Neural cell (in vitro differentiated cells): Measurements from ENCODE around the gene C22orf15. TPM values are rescaled to one million over a fixed set of nuclear protein-coding genes. Genes with fewer than 3 reads are reported as not detected.

Experiments used
- H2AFZ ChIP-seq: fragments of 200-600, 300-800 bp; sonication (generic), shearing (Covaris generic); 2 replicates; pipeline ENCODE4 v1.6.0; 2014; ENCODE audit warnings: low read depth, mild to moderate bottlenecking, antibody characterized with exemption, low read length, moderate library complexity
- H3F3A ChIP-seq: fragments of 200-600 bp; shearing (Covaris generic); 2 replicates; pipeline ENCODE4 v1.6.1; 2016; ENCODE audit warnings: mild to moderate bottlenecking, moderate library complexity, mixed read lengths, antibody characterized with exemption, low read length; ENCODE audit not compliant: insufficient read depth, poor library complexity, severe bottlenecking
- H3K27ac ChIP-seq: fragments of 200-600, 300-800 bp; sonication (generic), shearing (Covaris generic); 2 replicates; pipeline ENCODE4 v1.5.1; 2014; ENCODE audit warnings: mild to moderate bottlenecking, low read length, moderate library complexity
- H3K27me3 ChIP-seq: fragments of 300-800, 200-600 bp; sonication (generic), shearing (Covaris generic); 2 replicates; pipeline ENCODE4 v1.6.0; 2014; ENCODE audit warnings: mild to moderate bottlenecking, low read depth, low read length, moderate library complexity; ENCODE audit not compliant: insufficient read depth
- H3K36me3 ChIP-seq: fragments of 300-800, 200-600 bp; sonication (generic), shearing (Covaris generic); 2 replicates; pipeline ENCODE4 v1.5.1; 2014; ENCODE audit warnings: mild to moderate bottlenecking, antibody characterized with exemption, low read length, moderate library complexity; ENCODE audit not compliant: insufficient read depth
- H3K4me2 ChIP-seq: fragments of 300-800, 200-600 bp; sonication (generic), shearing (Covaris generic); 2 replicates; pipeline ENCODE4 v1.6.0; 2014; ENCODE audit warnings: mild to moderate bottlenecking, low read length
- H3K4me3 ChIP-seq: fragments of 300-800, 200-600 bp; sonication (generic), shearing (Covaris generic); 2 replicates; pipeline ENCODE4 v1.5.1; 2014; ENCODE audit warnings: mild to moderate bottlenecking, low read length, moderate library complexity
- H3K79me2 ChIP-seq: fragments of 200-600 bp; shearing (Covaris generic); replicated peaks from 2 replicates; pipeline ENCODE4 v1.6.0; 2014; ENCODE audit warnings: mild to moderate bottlenecking, low read length, moderate library complexity; ENCODE audit not compliant: insufficient read depth
- H3K9ac ChIP-seq: fragments of 300-800, 200-600 bp; sonication (generic), shearing (Covaris generic); 2 replicates; pipeline ENCODE4 v1.6.1; 2016; ENCODE audit warnings: mild to moderate bottlenecking, low read length, mixed read lengths
- H3K9me2 ChIP-seq: fragments of 200-600 bp; shearing (Covaris generic); 2 replicates; pipeline ENCODE4 v1.6.1; 2016; ENCODE audit warnings: mild to moderate bottlenecking, low read length, mixed read lengths; ENCODE audit not compliant: insufficient read depth
- H3K9me3 ChIP-seq: fragments of 200-600, 300-800 bp; sonication (generic), shearing (Covaris generic); 2 replicates; pipeline ENCODE4 v1.6.1; 2016; ENCODE audit warnings: mild to moderate bottlenecking, mixed run types, low read length, moderate library complexity, mixed read lengths
- H4K20me1 ChIP-seq: fragments of 200-600 bp; shearing (Covaris generic); 2 replicates; pipeline ENCODE4 v1.6.1; 2016; ENCODE audit warnings: mild to moderate bottlenecking, mixed run types; ENCODE audit not compliant: insufficient read depth
- CTCF ChIP-seq: fragments of 450-650 bp; IDR thresholded peaks from 2 replicates; pipeline ENCODE4 v1.5.1; 2014; ENCODE audit warnings: antibody characterized with exemption, mild to moderate bottlenecking, moderate library complexity; ENCODE audit not compliant: poor library complexity, severe bottlenecking
- EP300 ChIP-seq: fragments of 450-650 bp; conservative IDR thresholded peaks from 2 replicates; pipeline ENCODE4 v1.6.1; 2014; ENCODE audit warnings: antibody characterized with exemption, mild to moderate bottlenecking, moderate library complexity; ENCODE audit not compliant: poor library complexity, severe bottlenecking
- EZH2 ChIP-seq: fragments of 200-600, 300-800 bp; shearing (Covaris generic), sonication (generic); IDR thresholded peaks from 2 replicates; pipeline ENCODE4 v1.6.1; 2014; ENCODE audit warnings: antibody characterized with exemption, low read length, borderline replicate concordance, mild to moderate bottlenecking; ENCODE audit not compliant: insufficient read depth, poor library complexity, severe bottlenecking
- MXI1 ChIP-seq: fragments of 450-650 bp; conservative IDR thresholded peaks from 2 replicates; pipeline ENCODE4 v1.6.1; 2014; ENCODE audit warnings: antibody characterized with exemption, mild to moderate bottlenecking; ENCODE audit not compliant: poor library complexity, severe bottlenecking
- POLR2AphosphoS5 ChIP-seq: IDR thresholded peaks from 2 replicates; pipeline ENCODE4 v1.6.1; 2012
- RAD21 ChIP-seq: fragments of 450-650 bp; conservative IDR thresholded peaks from 2 replicates; pipeline ENCODE4 v1.6.1; 2014; ENCODE audit warnings: antibody characterized with exemption, mild to moderate bottlenecking, moderate library complexity
- SMC3 ChIP-seq: fragments of 450-650 bp; conservative IDR thresholded peaks from 2 replicates; pipeline ENCODE4 v1.6.1; 2014; ENCODE audit warnings: antibody characterized with exemption, mild to moderate bottlenecking, moderate library complexity; ENCODE audit not compliant: poor library complexity
- TAF1 ChIP-seq: IDR thresholded peaks from 2 replicates; pipeline ENCODE4 v1.6.1; 2012; ENCODE audit warnings: low read depth
- polyA plus RNA-seq: library from polyadenylated mRNA; depleted of rRNA; stranded (reverse); fragments of >200 nt; gene quantifications from 2 replicates; pipeline ENCODE4 v1.2.3, GENCODE V29; 2014
- TF ChIP-seq, protein P1 (sequence below): IDR thresholded peaks from 2 replicates; pipeline ENCODE4 v1.6.1; 2012; ENCODE audit warnings: borderline replicate concordance

C22orf15 gene
- polyA plus RNA-seq, 1 donor from 2014 or later = not detected

- H3K79me2 ChIP-seq = no peaks in the 10 kb centered on the region
- H3K4me3 ChIP-seq = no peak overlapping the region
- no peaks in the 10 kb centered on the region for H3K27me3 ChIP-seq
- peaks cover 13% of the 10 kb centered on the region for H3K36me3 ChIP-seq
- H2AFZ ChIP-seq = no peak overlapping the region
- H3K9me3 ChIP-seq = no peaks in the 10 kb centered on the region
- no peaks in the 10 kb centered on the region for H3F3A ChIP-seq
- TF ChIP-seq POLR2AphosphoS5 = no peak
- TF ChIP-seq, protein P1, sequence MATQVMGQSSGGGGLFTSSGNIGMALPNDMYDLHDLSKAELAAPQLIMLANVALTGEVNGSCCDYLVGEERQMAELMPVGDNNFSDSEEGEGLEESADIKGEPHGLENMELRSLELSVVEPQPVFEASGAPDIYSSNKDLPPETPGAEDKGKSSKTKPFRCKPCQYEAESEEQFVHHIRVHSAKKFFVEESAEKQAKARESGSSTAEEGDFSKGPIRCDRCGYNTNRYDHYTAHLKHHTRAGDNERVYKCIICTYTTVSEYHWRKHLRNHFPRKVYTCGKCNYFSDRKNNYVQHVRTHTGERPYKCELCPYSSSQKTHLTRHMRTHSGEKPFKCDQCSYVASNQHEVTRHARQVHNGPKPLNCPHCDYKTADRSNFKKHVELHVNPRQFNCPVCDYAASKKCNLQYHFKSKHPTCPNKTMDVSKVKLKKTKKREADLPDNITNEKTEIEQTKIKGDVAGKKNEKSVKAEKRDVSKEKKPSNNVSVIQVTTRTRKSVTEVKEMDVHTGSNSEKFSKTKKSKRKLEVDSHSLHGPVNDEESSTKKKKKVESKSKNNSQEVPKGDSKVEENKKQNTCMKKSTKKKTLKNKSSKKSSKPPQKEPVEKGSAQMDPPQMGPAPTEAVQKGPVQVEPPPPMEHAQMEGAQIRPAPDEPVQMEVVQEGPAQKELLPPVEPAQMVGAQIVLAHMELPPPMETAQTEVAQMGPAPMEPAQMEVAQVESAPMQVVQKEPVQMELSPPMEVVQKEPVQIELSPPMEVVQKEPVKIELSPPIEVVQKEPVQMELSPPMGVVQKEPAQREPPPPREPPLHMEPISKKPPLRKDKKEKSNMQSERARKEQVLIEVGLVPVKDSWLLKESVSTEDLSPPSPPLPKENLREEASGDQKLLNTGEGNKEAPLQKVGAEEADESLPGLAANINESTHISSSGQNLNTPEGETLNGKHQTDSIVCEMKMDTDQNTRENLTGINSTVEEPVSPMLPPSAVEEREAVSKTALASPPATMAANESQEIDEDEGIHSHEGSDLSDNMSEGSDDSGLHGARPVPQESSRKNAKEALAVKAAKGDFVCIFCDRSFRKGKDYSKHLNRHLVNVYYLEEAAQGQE = no peak
- TF ChIP-seq TAF1 = no peak
- TF ChIP-seq EP300 = no peak
- H4K20me1 ChIP-seq = no peaks in the 10 kb centered on the region
- no peak overlapping the region for H3K27ac ChIP-seq
- no peak overlapping the region for H3K9ac ChIP-seq
- no peak overlapping the region for H3K4me2 ChIP-seq
- no peaks in the 10 kb centered on the region for H3K9me2 ChIP-seq
Measured at GRCh38 chr22:23801238-23801821, 38.5 kb downstream of the C22orf15 start.

- H3K9ac ChIP-seq = no peak overlapping the region
- H4K20me1 ChIP-seq = no peaks in the 10 kb centered on the region
- TF ChIP-seq CTCF = no peak
- no peak for TF ChIP-seq RAD21
- no peak for TF ChIP-seq MXI1
- TF ChIP-seq SMC3 = no peak
- no peak for TF ChIP-seq POLR2AphosphoS5
- TF ChIP-seq EZH2 = no peak
- TF ChIP-seq TAF1 = no peak
- no peak for TF ChIP-seq EP300
- TF ChIP-seq, protein P1 = no peak
- H3K79me2 ChIP-seq = no peaks in the 10 kb centered on the region
- H3K9me2 ChIP-seq = no peaks in the 10 kb centered on the region
- no peak overlapping the region for H3K4me3 ChIP-seq
- peaks cover 13% of the 10 kb centered on the region for H3K36me3 ChIP-seq
- H3K4me2 ChIP-seq = no peak overlapping the region
- H3K27ac ChIP-seq = no peak overlapping the region
- H3F3A ChIP-seq = no peaks in the 10 kb centered on the region
- no peaks in the 10 kb centered on the region for H3K9me3 ChIP-seq
- H3K27me3 ChIP-seq = no peaks in the 10 kb centered on the region
- H2AFZ ChIP-seq = no peak overlapping the region
Measured at GRCh38 chr22:23801886-23802377, 39.1 kb downstream of the C22orf15 start.
